ENCODE measurements around the gene SNF8.

The SNF8 gene

GRCh38 chr17:48928876-48929811, 15.5 kb downstream of the SNF8 start:
- DNase-seq = no peak

DNA sequence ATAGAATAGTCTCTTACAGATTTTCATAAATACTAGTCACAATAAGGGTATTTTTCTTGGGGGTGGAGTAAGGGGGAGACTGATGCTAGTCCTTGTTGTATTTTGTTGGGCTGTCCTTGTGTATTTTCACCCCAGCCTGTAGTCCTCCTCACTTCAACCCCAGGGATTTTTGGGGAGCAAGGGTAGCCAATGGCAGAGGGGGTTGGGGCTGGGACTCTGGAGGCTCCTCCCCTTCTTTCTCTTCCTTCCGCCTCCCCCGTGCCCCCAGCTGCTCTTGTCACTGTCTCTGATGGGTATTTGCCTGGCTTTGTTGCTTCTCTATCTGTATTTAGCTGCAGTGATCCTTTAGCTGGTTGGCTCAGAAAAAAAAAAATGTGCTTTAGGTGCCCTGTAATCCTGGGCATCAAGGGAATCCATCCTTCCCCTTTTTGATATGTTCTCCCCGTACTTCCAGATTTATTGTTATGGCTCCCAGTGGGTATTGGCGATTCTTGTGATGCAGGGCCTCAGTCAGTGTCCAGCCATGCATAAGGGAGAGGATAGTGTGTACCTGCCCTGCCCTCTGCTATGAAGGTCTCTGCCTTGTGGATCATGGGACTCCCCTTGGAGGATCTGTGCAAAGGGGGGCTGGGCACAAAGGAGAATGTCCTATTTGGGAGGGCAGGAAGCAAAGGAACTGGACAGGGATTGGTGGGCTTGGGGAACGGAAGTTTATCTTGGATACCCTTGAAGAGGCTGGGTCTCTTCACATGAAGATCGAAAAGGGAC, 16.5 kb downstream of the SNF8 start:
- DNase-seq = no peak

GRCh38 chr17:48925991-48926342, 18.7 kb downstream of the SNF8 start:
- DNase-seq = peak; percentile 89

DNA sequence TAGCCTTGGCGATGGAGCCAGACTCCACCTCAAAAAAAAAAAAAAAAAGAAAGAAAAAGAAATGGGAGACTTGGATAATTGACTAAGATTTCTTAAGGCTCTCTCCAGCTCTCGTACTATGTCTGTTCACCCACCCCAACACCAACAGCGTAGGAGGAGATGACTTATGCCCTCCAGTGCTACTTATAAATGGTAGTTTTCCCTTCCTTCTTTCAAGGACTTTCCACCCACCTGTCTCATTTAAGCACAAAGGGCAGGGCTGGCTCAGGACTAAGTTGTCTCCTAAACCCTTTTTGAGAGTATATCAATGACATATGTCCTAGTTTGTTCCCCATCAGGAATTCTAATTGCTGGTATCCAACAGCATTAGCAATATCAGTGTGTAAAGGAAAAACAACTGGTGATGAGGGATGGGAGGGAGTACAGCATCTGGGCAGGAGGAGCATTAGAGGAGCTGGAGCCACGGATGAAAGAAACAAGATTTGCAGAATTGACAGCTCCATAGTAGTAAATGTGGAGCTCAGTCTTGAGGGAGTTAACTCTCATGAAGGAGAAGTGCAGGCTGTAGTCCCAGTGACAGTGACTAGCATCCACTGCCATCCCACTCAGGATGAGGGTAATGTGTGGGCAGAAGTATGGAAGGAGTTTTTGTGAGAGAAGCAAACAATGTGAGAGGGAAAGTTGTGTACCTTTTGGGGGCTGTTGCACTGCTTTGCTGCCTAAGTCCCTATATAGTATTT, 19.2 kb downstream of the SNF8 start:
- DNase-seq = peak; percentile 68

DNA sequence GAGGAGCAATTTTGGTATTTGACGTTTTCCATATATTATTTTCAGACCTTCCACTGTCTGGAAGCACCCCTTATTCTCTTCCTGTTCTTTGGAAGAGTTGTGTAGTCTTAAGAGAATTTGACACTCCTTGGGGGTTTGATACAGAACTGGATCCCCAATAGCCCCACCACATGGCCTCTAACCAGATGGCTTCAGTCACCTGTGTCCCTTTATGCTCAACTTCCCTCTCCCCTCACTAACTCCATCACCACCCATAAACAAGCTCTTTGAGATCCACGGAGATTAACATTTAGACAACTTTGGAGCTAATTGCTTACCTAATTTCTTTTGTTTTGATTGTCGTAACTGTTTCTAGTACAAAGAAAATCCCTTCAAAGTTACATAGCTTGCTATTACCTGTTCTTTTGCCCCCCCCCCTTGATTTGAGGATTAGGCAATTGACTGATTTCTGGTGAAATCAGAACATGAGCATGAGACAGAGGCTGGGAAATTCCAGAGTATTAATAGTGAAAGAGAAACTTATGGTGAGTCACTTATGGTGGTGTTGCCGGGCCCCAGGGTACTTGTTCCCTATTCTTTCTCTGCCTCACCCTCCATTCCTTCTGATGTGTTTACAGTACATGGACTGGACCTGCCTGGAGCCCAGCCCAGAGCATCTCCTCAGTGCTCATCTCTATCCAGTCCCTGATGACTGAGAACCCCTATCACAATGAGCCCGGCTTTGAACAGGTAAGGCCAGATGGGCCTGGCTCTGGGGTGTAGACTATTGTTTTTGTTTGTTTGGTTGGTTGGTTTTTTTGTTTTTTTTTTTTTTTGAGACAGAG, 29.0 kb downstream of the SNF8 start:
- DNase-seq = peak; percentile 33

DNA sequence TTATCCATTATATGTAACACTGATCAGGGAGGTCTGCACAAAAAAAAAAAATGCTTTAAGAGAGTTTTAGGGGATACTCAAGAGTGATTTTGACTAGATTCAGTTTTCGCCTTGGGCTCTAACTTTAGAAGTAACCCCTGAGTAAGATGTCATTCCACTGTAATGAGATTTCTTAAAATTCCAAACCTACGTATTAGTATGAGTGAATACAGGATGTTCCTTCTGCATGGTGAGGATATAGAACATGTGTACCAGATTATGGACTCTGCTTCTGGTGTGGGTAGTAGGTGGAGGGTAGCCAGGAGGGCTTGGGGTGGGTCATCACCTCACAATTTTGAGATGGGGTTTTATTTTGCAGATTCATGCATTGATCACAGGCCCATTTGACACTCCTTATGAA, 32.2 kb downstream of the SNF8 start:
- no peak for DNase-seq

DNA sequence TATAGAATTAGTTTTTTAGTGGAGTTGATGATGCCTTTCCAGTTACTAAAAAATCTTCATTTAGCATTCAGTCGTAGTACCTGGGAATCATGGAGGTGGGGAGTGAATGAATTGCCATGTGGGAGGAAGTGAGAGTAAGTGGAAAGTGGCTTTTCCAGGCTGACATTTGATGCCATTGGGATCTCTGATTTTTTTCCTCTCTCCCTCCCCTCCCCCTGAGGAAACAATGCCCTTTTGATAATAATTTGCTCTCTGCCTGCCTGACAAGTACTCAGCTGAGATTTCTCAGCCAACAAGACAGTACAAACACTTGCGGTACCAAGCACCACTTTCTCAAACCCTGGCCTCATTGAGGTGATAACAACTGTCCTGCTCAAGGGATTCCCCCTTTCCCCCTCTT, 34.3 kb downstream of the SNF8 start:
- no peak for DNase-seq

- DNase-seq = no peak
These were observed 34.9 kb downstream of the SNF8 start for GRCh38 chr17:48909783-48910182.

DNA sequence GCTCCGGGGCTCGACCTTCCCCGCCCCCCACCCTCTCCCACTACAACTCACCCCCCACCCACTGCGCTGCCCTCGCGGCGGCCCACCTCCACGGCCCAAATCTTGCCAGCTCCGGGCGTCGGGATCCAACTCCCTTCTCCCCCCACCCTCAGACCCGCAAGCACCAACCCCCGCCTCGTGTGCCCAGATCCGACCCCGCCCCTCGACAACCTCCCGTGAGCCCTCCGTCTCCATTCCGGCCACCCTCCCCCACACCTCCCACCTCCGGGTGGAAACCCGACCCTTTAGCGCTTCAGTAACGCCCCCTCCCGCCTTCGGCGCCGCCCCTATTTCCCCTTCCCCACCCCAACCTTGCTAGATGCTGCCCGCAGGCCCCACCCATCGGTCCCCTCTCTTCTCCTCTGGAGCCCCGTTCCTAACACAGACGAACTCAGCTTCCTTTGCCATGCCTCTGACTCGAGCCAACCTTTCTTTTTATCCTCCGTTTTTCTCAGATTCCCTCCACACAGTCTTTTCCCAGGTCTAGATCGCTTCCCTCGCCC, 35.7 kb downstream of the SNF8 start:
- peak; percentile 84 for DNase-seq

- DNase-seq = peak; percentile 92
These were observed 36.4 kb downstream of the SNF8 start, which contains the start of gene UBE2Z for GRCh38 chr17:48908047-48908843. Gene UBE2Z, plus strand, starts transcription at chr17:48908407. Its CDS starts 97 bp downstream, at chr17:48908504.

DNA sequence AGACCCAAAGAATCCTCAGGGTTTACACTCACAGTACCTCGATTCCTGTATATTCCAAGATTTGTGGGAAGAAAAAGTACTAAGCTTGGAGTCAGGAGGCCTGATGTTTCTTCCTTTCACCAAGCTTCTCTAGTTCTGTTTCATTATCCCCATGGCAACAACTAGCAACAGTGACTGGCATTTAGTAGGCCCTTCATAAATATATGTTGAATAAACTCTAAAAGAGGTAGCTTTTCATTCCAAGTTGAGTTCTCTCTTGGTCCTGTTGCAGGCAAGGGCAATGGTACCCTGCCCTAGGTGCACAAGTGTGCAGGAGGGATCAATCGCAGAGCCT, 37.0 kb downstream of the SNF8 start:
- peak; percentile 53 for DNase-seq

- no peak for DNase-seq
These were observed 38.6 kb downstream of the SNF8 start for GRCh38 chr17:48905987-48906515.

DNA sequence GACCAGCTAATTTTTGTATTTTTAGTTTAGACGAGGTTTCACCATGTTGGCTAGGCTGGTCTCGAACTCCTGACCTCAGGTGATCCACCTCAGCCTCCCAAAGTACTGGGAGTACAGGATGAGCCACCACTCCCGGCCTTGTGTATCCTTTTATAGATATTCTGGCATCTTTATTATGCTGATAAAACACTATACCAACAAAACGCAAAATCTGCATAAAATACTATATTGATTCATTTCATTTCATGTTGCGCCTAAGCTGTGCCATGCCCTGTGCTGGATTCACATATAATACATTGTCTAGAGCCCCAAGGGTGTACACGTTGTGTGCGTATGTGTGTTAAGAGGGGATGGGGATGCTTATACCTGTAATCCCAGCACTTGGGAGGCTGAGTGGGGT, 40.2 kb downstream of the SNF8 start:
- DNase-seq = no peak

- DNase-seq = no peak
These were observed 41.2 kb downstream of the SNF8 start for GRCh38 chr17:48903401-48903800.

GRCh38 chr17:48901241-48901640, 43.4 kb downstream of the SNF8 start:
- DNase-seq = peak; percentile 28

GRCh38 chr17:48894886-48895285, 49.8 kb downstream of the SNF8 start:
- DNase-seq = peak; percentile 95

- no peak for DNase-seq
These were observed 50.8 kb downstream of the SNF8 start for GRCh38 chr17:48893646-48894508.

- peak; percentile 63 for DNase-seq
These were observed 51.5 kb downstream of the SNF8 start for GRCh38 chr17:48892940-48893645.

GRCh38 chr17:48890086-48890485, 54.6 kb downstream of the SNF8 start:
- no peak for DNase-seq
